ENCODE data around the gene CYYR1.

DNA sequence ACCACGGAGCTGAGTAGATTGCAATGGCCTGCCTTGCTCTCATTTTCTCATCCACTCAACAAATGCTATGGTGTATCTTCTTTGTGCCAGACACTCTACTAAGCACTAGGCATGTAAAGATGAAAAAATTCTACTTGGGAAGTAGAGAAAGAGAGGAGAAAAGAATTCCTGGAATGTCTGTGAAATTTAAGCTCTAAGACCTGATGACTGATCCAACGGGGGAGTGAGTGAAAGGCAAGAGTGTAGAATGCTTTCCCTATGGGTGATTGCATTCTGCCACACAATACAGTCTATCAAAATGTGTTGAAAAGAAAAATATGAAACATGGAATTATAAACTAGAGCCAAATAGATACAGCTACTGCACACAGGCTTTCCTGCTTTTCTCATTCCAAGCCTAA lies 82.3 kb downstream of the CYYR1 start:
- TF ChIP-seq CTCF (IDR thresholded peaks at IDR 0.05) (no peak), POLR2AphosphoS5 (IDR thresholded peaks at IDR 0.05) (no peak), POLR2A (IDR thresholded peaks at IDR 0.05) (no peak)

Data from gastroesophageal sphincter (tissue), 3 donors.